IPS-NIHi11 (cell line): Measurements from ENCODE around the gene MORC4.

Experiments used
- DNase-seq: peaks from one replicate; pipeline ENCODE4 v3.0.0; 2012; ENCODE audit warnings: mixed read lengths, low spot score

Gene MORC4

DNA sequence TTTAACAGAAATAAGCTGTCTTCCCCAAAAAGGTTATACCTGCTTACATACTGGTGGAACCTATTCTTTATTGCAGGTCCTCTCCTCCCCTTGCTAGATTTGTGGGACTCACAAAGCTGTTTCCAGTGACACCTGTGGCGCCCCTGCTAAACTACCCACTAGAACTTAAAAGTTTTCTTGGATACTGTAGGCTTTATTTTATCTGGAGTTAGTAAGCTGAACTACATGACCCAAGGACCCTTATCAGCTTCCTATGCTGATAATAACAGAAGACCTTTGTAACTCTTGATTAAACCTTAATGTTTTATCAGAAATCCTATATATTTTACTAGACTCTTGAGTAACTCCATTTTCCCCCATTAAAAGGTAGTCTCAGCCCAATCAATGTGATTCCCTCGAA, 47.5 kb downstream of the MORC4 start:
- no peak for DNase-seq

DNA sequence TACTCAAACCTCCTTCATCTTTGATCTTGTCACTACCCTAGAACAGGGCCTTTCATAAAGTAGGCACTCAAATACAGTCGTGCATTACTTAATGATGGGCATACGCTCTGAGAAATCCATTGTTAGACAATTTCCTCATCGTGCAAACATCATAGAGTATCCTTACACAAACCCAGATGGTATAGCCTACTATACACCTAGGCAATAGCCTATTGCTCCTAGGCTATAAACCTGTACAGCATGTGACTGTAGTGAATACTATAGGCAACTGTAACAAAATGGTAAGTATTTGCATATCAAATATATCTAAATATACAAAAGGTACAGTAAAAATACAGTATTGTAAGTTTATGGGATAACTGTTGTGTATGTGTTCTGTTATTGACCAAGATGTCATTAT, 47.9 kb downstream of the MORC4 start:
- no peak for DNase-seq

DNA sequence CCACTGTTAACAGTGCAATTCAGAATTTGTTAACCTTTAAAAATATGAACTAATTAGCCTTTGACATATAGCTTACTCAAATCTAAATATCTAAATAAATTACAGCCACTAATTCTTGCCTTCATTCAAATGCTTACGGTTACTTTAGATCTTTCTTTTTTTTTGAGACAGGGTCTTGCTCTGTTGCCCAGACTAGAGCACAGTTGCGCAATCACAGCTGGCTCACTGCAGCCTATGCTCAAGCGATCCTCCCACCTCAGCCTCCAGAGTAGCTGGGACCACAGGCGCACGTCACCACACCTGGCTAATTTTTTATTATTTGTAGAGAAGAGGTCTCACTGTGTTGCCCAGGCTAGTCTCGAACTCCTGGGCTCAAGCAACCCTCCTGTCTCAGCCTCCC, 48.8 kb downstream of the MORC4 start:
- DNase-seq: no peak

DNA sequence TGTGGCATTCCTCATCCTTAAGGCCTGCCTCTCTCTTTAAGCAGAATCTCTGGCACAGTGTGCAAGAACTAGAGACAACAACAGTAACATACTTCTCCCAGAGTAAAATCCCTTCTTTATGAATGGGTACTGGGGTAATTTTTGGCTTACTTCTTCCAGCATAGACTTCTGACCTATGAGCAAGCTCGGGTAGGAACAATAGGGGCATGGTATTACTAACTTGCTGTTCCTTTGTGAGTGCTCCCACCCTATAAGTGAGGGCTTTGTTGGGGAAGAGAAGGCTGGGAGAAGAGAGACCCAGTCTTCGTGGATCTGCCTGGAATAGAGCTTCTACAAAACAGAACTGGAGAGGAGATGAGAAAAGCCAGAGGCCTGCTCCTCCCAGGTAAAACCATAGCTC, 49.6 kb downstream of the MORC4 start:
- no peak for DNase-seq

DNA sequence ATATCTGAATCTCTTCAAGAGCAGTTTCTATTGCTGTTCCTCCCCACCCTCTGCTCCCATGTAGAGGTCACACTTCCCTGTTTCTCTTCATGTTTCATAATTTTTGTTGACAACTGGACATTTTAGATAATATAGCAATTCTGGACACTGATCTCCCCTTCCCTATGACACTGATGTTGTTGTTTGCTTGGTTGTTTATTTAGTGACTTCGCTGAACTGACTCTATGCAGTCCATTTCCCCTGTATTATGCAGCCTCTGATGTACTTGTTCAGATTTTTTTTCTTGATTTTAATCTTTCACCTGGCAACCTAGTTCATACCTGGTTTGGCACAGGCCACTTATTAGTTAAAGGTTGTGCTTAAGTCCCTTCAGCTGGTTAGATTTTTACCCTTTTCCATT, 50.6 kb downstream of the MORC4 start:
- no peak for DNase-seq

DNA sequence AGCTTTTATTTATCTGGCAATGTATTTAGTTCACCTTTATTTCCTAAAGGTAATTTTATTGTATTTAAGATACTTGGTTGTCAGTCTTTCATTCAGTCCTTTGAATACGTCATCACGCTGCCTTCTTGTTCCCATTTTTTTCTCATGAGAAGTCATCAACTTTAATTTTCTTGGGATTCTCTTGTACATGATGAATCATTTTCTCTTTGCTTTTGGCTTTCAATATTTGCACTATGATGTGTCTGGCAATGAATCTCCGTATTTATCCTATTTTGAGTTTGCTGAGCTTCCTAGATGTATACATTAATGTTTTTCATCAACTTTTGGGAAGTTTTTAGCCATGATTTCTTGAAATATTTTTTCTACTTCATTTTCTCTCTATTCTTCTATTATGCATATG, 51.4 kb downstream of the MORC4 start:
- DNase-seq: no peak

DNA sequence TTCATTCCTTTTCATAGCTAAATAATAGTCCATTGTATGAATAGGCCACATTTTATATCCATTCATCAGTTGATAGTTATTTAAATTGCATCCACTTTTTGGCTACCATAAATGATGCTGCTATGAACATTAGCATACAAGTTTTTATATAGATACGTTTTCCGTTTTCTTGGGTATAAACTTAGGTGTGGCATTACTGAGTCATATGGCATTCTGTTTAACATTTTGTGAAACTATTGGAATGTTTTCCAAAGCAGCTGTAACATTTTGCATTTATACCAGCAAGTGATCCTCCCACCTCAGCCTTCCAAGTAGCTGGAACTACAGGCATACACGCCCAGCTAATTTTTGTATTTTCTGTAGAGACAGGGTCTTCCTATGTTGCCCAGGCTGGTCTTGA, 53.5 kb downstream of the MORC4 start:
- no peak for DNase-seq

DNA sequence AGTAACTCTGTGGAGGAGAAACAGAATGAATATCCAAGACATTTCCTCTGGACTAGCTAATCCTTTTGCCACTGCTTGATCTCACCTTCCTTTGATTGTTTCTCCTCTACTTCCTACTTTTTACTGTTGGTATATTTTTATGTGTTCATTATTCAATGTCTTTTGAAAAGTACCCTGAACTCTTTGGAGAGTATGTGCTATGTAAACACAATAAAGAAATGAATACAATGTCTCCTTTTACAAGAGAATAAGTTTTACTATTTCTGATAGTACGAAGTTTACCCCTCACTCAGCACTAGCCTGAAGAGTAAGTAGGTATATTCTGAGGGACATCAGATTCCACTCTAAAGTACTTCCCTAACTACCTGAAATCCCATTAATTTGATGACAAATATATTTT, 59.9 kb downstream of the MORC4 start:
- no peak for DNase-seq

DNA sequence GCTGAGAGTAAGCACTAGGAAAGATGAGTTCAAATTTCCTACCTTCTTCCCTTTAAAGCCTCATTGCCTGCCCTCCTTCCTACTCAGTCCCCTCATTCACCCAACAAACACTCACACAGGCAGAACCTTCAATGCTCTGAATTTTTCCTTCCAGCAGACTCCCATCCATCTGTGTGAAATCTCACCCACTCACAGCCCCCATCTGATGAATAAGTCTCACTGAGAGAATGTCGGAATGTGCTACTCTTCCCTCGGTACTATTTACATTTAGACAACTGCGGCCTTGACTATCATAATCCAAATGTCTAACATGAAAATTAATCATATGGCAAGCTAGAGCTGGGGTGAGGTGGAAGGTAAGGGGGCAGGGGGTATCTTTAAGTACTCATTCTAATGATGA, 60.4 kb downstream of the MORC4 start:
- DNase-seq: no peak

DNA sequence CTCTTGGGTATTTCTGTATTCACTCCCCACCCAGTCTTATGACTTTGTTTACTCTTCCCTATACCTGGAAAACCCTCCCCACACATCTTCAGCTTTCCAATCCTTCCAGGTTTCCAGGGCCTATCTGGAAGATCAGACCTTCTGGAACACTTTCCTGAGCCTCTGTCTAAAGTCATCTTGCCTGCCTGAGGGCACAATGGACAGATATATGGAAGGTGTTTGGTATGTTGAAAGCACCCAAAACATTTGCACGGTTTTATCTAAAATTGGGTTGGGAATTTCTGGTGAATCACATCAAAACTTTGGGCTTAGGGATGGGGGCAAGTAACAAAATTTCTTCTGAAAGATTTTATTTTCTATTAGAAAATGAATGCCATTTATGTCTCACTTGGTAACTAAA, 63.8 kb downstream of the MORC4 start:
- no peak for DNase-seq

DNA sequence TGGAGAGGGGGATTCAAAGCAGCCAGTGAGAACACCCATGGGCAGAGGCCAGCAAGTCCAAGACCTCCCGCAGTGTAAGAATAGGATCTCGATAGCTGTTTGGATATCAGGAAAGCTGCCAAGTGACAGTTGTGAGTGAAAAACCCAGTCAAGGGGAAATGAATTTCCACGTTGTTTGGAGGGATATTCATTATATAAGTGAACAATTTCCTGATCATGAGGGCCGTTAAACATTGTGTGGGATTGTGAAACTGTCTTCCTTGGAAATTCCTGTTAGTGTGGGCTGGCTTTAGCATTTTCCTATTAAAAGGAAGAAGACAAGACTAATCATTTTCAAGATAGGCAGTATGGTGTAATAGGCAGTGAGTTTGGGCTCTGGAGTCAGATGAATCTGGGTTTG, 64.8 kb downstream of the MORC4 start:
- no peak for DNase-seq

DNA sequence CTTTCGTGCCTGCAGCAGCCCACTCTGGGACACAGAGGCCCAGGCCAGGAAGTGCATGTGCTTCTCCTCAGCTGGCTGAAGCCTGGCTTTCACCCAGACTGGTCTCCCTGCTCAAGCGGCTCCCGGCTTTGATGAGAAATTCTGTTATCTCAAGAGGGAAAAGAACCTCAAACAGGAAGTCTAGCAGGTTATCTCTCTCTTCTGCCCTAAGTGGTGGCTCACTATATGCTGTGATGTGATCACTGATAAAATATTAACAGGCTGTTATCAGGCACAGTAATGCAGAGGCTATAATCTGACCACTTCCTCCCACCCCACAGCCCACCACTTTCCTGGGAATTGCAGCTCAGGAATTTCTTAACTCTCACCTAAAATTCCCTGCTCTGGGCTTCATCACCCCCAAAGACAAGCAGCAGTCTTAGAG, 66.5 kb downstream of the MORC4 start:
- DNase-seq: no peak

DNA sequence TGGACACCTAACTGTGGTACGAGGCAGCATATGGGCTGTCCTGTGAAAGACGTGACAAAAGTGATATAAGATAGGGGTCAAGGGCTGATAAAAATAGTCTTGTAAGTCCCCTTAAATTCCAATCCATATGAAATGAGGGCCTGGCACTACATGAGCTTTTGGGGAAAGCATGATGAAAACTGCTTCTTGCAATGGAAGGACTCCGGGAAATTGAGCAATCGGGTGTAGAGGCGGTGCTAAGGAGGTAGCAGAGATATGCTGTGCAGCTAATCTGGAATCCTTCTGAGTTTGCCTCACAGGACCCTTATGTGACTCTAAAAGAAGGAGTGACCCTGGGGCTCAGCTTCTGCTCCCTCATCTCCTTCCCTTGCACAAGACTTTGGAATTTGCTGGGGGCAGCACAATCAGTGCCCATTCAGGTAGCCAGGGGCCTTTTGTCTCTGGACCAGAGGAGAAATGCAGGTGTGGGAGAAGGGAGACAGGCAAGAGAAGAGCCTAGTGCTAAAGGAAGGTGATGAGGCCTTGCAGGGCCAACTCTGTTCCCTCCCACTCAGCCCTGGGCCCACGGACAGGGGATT, 67.0 kb downstream of the MORC4 start:
- no peak for DNase-seq

DNA sequence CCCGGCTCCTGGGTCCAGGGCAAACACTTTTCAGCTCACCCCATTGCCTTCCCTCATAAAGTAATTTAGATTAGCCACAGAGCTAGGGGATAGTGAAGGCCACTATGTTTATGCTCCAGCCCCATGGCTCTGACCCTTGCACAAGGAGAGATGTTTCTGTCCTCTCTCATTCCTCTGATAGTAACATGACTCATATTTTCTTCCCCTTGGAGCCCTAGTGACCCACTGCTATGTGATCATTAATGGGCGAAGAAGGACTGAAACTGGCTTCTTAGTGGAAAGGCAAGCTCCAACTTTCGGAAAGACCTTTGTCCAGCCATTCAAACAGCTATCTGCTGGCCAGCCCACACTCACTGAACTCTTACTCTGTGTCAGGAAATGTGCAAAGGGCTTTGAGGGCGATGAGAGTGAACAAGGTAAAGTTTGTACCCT, 67.5 kb downstream of the MORC4 start:
- no peak for DNase-seq

DNA sequence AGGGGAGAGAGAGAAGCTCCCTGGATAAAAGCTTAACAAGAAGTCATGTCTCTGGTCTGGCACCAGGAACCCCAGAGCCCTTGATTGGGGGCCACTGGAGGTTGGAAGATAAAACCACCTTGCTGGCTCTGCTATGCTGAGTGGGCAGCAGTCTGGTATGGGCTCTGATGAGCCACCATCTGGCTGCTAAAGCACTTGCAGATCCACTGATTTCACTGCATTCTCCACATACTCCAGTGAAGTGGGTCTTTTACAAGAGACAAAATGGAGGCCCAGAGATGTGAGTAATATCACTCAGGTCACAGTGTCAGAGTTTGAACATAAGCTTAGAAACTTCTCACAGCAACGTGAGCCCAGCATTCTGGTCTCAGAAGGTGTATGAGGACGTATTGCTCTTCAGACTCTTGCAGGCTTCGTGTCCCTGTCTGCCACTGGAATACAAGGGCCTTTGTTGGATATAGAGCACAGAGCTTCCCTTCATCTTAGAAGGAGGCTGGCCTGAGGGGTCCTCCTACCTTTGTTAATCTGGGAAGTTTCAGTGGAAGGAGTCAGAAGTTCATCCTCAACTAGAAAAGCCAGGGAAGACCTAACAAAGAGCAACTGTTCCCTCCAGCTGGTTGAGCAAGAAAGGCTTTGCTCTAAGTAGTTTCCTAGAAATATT, 68.1 kb downstream of the MORC4 start:
- DNase-seq: no peak

DNA sequence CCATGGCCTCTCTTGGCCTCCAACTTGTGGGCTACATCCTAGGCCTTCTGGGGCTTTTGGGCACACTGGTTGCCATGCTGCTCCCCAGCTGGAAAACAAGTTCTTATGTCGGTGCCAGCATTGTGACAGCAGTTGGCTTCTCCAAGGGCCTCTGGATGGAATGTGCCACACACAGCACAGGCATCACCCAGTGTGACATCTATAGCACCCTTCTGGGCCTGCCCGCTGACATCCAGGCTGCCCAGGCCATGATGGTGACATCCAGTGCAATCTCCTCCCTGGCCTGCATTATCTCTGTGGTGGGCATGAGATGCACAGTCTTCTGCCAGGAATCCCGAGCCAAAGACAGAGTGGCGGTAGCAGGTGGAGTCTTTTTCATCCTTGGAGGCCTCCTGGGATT, 71.8 kb downstream of the MORC4 start:
- DNase-seq: no peak

DNA sequence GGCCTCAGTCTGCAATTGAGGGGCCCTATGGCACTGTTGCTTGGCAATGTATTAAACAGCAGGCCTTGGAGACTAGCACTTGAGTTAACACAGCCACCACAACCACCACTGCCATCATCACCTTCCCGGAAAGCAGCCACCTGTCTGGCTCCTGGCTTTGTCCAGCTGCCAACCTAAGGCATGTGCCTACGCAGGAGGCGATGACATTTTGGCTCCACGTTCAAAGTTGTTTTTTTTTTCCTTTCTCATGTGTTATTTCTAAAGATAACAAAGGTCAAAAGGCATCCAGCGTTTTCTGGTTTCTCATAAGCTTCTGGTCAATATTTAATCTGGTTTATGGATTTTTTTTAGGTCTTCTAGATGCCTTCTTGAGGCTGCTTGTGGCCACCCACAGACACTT, 72.3 kb downstream of the MORC4 start:
- DNase-seq: no peak

DNA sequence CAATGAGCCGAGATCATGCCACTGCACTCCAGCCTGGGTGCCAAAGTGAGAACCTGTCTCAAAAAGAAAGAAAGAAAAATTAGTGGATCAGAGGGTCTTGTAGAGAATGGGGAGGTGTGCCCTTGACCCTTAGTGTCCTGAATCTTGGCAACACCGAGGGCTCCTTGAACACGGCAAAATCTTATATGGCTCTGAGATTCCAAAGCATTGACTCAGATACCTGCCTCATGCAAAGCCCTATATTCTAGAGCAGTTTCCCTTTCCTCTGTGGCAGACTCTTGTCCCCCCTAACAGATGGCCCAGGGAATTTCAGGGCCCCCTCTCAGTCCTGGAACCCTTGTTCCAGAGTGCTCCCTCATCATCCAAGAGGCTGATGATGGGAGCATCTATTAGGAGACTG, 73.0 kb downstream of the MORC4 start:
- DNase-seq: no peak

DNA sequence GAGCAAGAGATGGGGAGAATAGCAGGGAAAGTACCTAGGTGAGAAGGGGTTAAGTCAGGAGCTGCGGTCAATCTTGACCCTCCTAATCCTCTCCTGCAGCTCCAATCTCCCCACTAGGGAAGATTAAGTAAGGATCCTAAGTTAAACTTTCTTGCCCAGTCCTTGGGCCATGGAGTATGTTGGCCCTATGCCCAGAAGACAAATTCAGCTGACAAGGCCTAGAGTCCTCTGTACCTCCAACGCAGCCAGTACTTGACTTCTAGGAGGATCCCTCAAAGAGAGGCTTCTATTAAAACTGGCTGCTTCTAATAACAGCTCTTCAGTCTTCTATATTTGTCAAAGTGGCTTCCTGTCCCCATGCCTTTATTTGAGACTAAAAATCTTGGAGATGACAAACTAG, 78.4 kb downstream of the MORC4 start:
- DNase-seq: no peak

DNA sequence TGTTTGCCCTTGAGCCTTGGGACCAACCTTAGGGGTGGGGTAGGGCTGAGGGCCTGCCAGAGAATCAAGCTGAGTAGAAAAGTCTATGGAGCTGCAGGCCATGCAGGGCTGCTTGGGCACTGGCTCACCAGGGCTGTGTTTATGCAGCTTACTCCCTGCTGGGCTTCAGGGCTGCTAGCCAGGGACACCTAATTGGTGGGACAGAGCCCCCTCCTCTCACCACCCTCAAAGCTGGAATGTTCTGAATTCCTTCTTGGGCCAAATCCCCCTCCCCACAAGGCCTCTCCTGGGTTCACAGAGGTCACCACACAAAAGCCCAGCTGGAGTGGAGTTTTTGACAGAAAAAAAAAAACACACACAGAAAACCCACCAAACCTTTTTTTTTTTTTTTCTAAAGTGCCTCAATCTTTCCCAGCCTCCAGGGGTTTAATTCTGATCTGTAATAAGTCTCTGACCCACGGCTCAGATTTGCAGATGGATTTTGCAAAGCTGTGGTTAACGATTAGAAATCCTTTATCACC, 80.0 kb downstream of the MORC4 start, which contains the start of gene CLDN2:
TSS of gene CLDN2 (plus strand) at position 471 of the 521 bp plus-strand sequence. CDS start 7,827 bp downstream, outside the sequence.
- peak; percentile 58 for DNase-seq

DNA sequence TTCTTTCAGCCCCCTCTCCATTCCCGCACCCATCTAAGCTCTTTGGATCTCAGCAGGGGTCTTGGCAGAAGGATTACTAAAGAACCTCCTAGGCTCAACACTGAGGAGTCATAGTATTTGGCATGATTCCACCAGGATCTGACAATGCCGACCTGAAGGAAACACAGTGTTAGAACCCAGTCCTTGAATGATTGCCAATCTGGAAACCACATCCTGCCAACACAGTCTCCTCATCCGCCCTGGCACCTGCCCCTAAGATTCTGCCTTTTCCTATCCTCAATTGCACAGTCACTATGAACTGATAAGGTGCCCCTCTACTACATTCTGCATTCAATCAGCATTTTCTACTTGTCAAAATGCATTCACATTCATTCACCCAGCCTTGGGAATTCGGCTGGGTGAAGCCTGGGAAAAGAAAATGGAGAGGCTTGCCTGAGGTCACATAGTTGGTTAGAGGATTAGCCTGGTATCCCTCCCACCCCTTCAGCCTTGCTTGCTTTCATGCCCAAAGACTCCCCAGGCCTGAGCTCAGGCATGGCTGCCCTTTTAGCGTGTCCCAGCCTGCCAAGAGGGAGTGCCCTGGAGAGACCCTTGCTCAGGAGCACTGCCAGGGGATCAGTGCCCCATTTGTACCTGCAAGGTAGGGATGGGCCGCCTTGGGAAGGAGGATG, 82.0 kb downstream of the MORC4 start:
- DNase-seq: no peak

DNA sequence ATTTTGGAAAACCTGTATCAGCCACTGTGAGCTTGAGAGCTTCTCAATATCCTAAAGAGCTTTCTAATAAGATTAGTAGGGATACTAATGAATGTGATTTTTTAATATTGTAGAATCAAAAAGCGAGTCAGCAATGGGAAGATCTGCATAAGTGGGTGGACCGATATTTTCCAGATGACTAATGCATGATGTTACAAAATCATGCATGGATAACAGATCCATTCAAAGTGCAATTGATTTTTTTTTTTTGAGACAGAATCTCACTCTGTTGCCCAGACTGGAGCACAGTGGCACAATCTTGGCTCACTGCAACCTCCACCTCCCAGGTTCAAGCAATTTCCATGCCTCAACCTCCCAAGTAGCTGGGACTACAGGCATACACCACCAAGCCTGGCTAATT, 87.1 kb downstream of the MORC4 start:
- DNase-seq: no peak

DNA sequence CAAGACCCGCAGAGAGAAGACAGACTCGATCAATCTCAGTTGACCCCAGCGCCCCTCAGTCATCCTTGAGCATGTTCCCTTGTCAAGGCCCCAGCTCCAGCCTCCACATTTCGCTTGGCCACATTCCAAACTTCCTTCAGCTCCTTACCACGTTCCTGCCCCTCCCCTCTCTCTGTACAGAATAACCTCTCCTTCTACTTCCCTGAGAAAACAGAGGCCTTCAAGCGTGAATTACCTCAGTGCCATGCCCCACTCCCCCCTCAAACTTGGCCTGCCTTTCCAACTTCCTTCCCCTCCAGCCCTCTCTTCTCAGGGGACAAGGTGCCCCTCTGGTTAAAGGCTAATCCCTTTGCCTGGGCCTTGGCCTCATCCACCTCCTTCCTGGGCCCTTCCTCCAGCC, 93.7 kb downstream of the MORC4 start:
- no peak for DNase-seq
